Mesenchymal stem cell (in vitro differentiated cells and primary cell): Measurements from ENCODE around the gene LKAAEAR1.

Source experiments
- DNase-seq: peaks from one replicate; pipeline ENCODE4 v3.0.0-alpha.2; 2013
- H2AFZ ChIP-seq: one replicate; pipeline ENCODE4 v1.6.1; 2013; ENCODE audit warnings: low read depth, mild to moderate bottlenecking, control low read depth, inconsistent platforms, low read length, moderate library complexity
- H2AK5ac ChIP-seq: 2 replicates; pipeline ENCODE4 v1.6.1; 2013; ENCODE audit warnings: low read length, moderate library complexity, mild to moderate bottlenecking, inconsistent platforms; ENCODE audit not compliant: severe bottlenecking
- H2BK120ac ChIP-seq: one replicate; pipeline ENCODE4 v1.6.1; 2013; ENCODE audit warnings: low read depth, mild to moderate bottlenecking, inconsistent platforms, low read length, moderate library complexity
- H2BK12ac ChIP-seq, 2 experiments: one replicate each; pipeline ENCODE4 v1.6.1; 2013; ENCODE audit warnings: inconsistent platforms in 2 of 2, low read length in 2 of 2, mild to moderate bottlenecking in 2 of 2, moderate library complexity in 2 of 2, control low read depth in 1 of 2
- H2BK15ac ChIP-seq: one replicate; pipeline ENCODE4 v1.6.1; 2013; ENCODE audit warnings: mild to moderate bottlenecking, low read depth, inconsistent platforms; ENCODE audit not compliant: poor library complexity, severe bottlenecking
- H2BK5ac ChIP-seq: 2 replicates; pipeline ENCODE4 v1.6.1; 2013; ENCODE audit warnings: low read depth, mild to moderate bottlenecking, low read length, control low read depth, inconsistent platforms; ENCODE audit not compliant: poor library complexity, severe bottlenecking
- H3K14ac ChIP-seq, 2 experiments: one replicate each; pipeline ENCODE4 v1.6.1; 2013; ENCODE audit warnings: inconsistent platforms in 2 of 2, low read length in 2 of 2, control low read depth in 1 of 2, mild to moderate bottlenecking in 1 of 2, moderate library complexity in 1 of 2
- H3K18ac ChIP-seq, 2 experiments: one replicate each; pipeline ENCODE4 v1.6.1; 2013; ENCODE audit warnings: inconsistent platforms in 2 of 2, low read length in 2 of 2, control low read depth in 1 of 2, low read depth in 1 of 2, mild to moderate bottlenecking in 1 of 2
- H3K23ac ChIP-seq, 2 experiments: one replicate each; pipeline ENCODE4 v1.6.1; 2013; ENCODE audit warnings: inconsistent platforms in 2 of 2, low read length in 2 of 2, mild to moderate bottlenecking in 2 of 2, moderate library complexity in 2 of 2, control low read depth in 1 of 2
- H3K27ac ChIP-seq: 2 replicates; pipeline ENCODE4 v1.5.1; 2013; ENCODE audit warnings: mild to moderate bottlenecking, moderate library complexity, low read length, control low read depth, inconsistent platforms; ENCODE audit not compliant: poor library complexity, severe bottlenecking
- H3K27me3 ChIP-seq, 2 experiments: 2 replicates each; pipeline versions ENCODE4 v1.6.1 to v1.7.0; 2013; ENCODE audit warnings: low read length in 2 of 2, mild to moderate bottlenecking in 2 of 2, moderate library complexity in 2 of 2, control low read depth in 1 of 2, inconsistent platforms in 1 of 2; ENCODE audit not compliant: control insufficient read depth in 1 of 2, insufficient read depth in 1 of 2
- H3K36me3 ChIP-seq, 2 experiments: 2 replicates each; pipeline versions ENCODE4 v1.6.1 to v1.7.0; 2013; ENCODE audit warnings: low read length in 2 of 2, control low read depth in 1 of 2, inconsistent platforms in 1 of 2, low read depth in 1 of 2, mild to moderate bottlenecking in 1 of 2; ENCODE audit not compliant: insufficient read depth in 2 of 2, control insufficient read depth in 1 of 2
- H3K4ac ChIP-seq, 2 experiments: one replicate each; pipeline ENCODE4 v1.6.1; 2013; ENCODE audit warnings: inconsistent platforms in 2 of 2, low read length in 2 of 2, mild to moderate bottlenecking in 2 of 2, moderate library complexity in 2 of 2, control low read depth in 1 of 2, low read depth in 1 of 2
- H3K4me1 ChIP-seq: 2 replicates; pipeline ENCODE4 v1.6.1; 2013; ENCODE audit warnings: low read depth, low read length, control low read depth; ENCODE audit not compliant: control insufficient read depth, insufficient read depth
- H3K4me2 ChIP-seq: 2 replicates; pipeline ENCODE4 v1.6.1; 2013; ENCODE audit warnings: low read length, mild to moderate bottlenecking, inconsistent platforms; ENCODE audit not compliant: poor library complexity, severe bottlenecking
- H3K4me3 ChIP-seq, 2 experiments: 2 replicates each; pipeline versions ENCODE4 v1.5.1 to v1.7.0; 2013; ENCODE audit warnings: low read length in 2 of 2, mild to moderate bottlenecking in 2 of 2, control low read depth in 1 of 2, low read depth in 1 of 2; ENCODE audit not compliant: insufficient read depth in 1 of 2
- H3K79me1 ChIP-seq: replicated peaks from 2 replicates; pipeline ENCODE4 v1.6.1; 2013; ENCODE audit warnings: mild to moderate bottlenecking, control low read depth, low read length, inconsistent platforms; ENCODE audit not compliant: poor library complexity, severe bottlenecking
- H3K9ac ChIP-seq: 2 replicates; pipeline ENCODE4 v1.7.0; 2013; ENCODE audit warnings: mild to moderate bottlenecking, low read length, moderate library complexity
- H3K9me3 ChIP-seq: 2 replicates; pipeline ENCODE4 v1.7.0; 2013; ENCODE audit warnings: mild to moderate bottlenecking, low read length; ENCODE audit not compliant: control insufficient read depth
- H4K8ac ChIP-seq: one replicate; pipeline ENCODE4 v1.6.1; 2013; ENCODE audit warnings: inconsistent platforms, mild to moderate bottlenecking, low read length, moderate library complexity
- H4K91ac ChIP-seq: one replicate; pipeline ENCODE4 v1.6.1; 2013; ENCODE audit warnings: mild to moderate bottlenecking, low read length, inconsistent platforms
- WGBS: methylation state at CpG from one replicate; pipeline ENCODE4 v1.1.7; 2013; ENCODE audit warnings: mixed read lengths; 5-methylcytosine and 5-hydroxymethylcytosine counted together

The LKAAEAR1 gene

DNA sequence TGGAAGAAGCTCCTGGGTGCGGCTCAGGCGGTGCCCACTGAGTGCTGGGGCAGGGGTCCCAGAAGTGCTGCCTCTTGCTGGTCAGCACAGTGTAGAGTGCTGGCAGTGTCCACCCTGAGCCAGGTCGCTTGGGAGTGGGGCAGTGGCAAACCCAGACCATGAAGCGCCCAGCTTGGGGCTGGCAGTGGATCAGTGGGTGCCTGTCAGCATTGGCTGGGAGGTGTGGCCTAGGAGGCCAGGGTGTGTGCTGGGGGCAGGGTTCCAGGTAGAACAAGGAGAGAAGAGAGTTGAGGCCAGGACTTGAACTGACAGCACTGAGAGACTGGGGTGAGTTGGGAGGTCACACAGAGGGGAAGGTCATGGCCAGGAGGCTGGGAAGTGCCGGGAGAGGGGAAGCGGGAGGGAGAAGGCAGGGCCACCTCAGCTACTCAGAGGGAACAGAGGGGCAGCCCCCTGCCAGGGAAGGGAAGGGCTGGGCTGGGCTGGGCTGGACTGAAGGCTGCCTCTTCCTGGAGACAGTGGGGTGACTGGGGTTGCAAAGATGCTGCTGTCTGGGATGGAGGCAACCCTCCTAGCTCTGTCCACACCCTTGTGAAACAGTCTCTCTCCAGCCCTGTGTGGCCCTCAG lies 17.1 kb downstream of the LKAAEAR1 start:
- Histone ChIP-seq H2BK5ac (no peak overlapping the region), H2AFZ (no peak overlapping the region), H3K4me3 (no peak overlapping the region), H3K4me1 (peaks cover 47% of the 10 kb centered on the region), H3K27ac (no peak overlapping the region), H3K18ac (no peak overlapping the region), H3K79me1 (peaks cover 11% of the 10 kb centered on the region), H3K23ac (no peak overlapping the region), H3K14ac (no peak overlapping the region), H3K36me3 (peaks cover 2 to 43% of the 10 kb centered on the region in 2 experiments), H4K91ac (no peak overlapping the region), H4K8ac (no peak overlapping the region), H2BK12ac (no peak overlapping the region), H3K9me3 (no peaks in the 10 kb centered on the region), H2AK5ac (peak overlapping the region; percentile 10), H3K4ac (peak overlapping the region in 1 of 2 experiments; percentile 24), H2BK120ac (no peak overlapping the region), H3K9ac (no peak overlapping the region), H3K27me3 (no peaks in the 10 kb centered on the region), H3K4me2 (no peak overlapping the region), H2BK15ac (no peak overlapping the region)
- 84% methylated on average over 6 of the region's 6 CpGs for WGBS
- DNase-seq: no peak

DNA sequence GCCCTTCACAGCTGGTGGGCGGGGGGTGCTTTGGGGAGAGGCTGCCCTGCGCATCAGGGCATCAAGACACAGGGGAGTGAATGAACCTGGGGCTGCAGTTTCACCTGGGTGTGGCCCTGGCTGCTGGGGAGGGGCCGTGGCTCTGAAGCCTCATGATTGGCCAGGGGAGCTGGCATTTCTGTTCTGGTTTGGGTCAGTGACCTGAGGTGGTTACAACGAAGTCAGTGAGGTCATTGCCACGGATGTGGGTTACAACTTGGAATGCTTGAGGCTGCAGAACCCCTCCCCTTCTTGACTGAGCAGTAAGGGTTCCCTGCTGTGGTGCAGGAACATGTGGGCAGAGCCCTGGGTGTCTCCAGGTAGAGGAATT lies 18.2 kb downstream of the LKAAEAR1 start:
- Histone ChIP-seq H3K27me3 (no peaks in the 10 kb centered on the region), H3K18ac (peak overlapping the region in 1 of 2 experiments; percentile 31), H3K4me3 (no peak overlapping the region), H3K79me1 (peaks cover 11% of the 10 kb centered on the region), H4K91ac (peak overlapping the region; percentile 46), H3K4me2 (no peak overlapping the region), H2BK5ac (no peak overlapping the region), H3K23ac (no peak overlapping the region), H3K14ac (no peak overlapping the region), H3K4me1 (peaks cover 50% of the 10 kb centered on the region), H2BK12ac (peak overlapping the region in 1 of 2 experiments; percentile 57), H4K8ac (no peak overlapping the region), H3K9ac (no peak overlapping the region), H3K4ac (no peak overlapping the region), H2AK5ac (peak overlapping the region; percentile 33), H2AFZ (no peak overlapping the region), H2BK15ac (no peak overlapping the region), H3K9me3 (no peaks in the 10 kb centered on the region), H2BK120ac (no peak overlapping the region), H3K27ac (no peak overlapping the region), H3K36me3 (peaks cover 0 to 33% of the 10 kb centered on the region in 2 experiments)
- 36% methylated on average over 5 of the region's 5 CpGs for WGBS
- peak; percentile 79 for DNase-seq

DNA sequence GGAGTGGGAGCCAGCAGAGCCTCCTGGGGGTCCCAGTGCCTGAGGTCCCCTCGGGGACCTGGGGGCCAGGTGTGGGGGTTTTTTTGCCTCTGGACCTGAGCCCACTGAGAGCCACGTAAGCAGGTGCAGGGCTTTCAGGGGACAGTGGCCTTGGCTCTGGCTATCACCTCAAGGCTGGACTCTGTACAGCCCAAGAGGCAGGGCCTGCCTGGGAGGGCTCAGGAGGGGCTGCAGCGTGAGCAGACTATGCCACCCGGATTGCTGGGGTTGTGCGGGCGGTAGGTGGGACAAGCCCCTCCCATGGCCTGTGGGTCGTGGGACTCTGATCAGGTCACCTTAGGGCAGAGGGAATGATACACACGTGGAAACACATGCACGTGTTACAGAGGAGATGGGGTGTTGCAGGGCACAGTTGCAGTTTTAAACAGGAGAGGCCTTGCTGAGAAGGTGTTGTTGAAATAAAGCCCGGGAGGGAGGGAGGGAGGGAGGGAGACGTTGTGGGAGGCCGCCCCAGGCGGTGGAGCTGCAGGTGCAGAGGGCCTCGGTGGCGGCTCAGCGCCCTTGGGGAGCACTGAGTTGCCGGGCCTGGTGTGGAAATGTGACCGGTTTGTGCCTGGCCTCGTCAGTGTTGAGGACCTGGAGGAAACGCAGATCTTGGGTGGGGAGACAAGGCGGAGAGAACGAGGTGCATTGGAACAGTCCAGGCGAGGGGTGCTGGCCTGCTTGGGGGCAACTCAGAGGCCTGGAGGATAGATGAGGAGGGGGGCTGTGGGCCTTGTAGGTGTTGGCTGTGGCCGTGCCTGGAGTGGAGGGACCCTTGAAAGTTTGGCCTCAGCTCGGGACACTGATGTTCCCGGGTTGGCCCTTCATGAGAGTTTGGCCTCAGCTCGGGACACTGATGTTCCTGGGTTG lies 18.9 kb downstream of the LKAAEAR1 start:
- DNase-seq: no peak
- H3K27me3 ChIP-seq: peaks cover 0 to 2% of the 10 kb centered on the region in 2 experiments
- H2BK5ac ChIP-seq: no peak overlapping the region
- H3K9me3 ChIP-seq: no peaks in the 10 kb centered on the region
- H2AK5ac ChIP-seq: peak overlapping the region; percentile 60
- no peak overlapping the region for H3K14ac ChIP-seq
- WGBS: 81% methylated on average over 27 of the region's 27 CpGs
- H3K36me3 ChIP-seq: peaks cover 0 to 27% of the 10 kb centered on the region in 2 experiments
- no peak overlapping the region for H2BK120ac ChIP-seq
- no peak overlapping the region for H3K27ac ChIP-seq
- H2BK15ac ChIP-seq: no peak overlapping the region
- no peak overlapping the region for H3K4ac ChIP-seq
- peak overlapping the region; percentile 47 for H4K91ac ChIP-seq
- no peak overlapping the region for H2AFZ ChIP-seq
- H2BK12ac ChIP-seq: peak overlapping the region in 1 of 2 experiments; percentile 57
- no peak overlapping the region for H3K4me3 ChIP-seq
- H3K79me1 ChIP-seq: peaks cover 11% of the 10 kb centered on the region
- no peak overlapping the region for H3K4me2 ChIP-seq
- peak overlapping the region in 1 of 2 experiments; percentile 31 for H3K18ac ChIP-seq
- no peak overlapping the region for H3K9ac ChIP-seq
- no peak overlapping the region for H3K23ac ChIP-seq
- H4K8ac ChIP-seq: peak overlapping the region; percentile 28
- H3K4me1 ChIP-seq: peaks cover 50% of the 10 kb centered on the region

DNA sequence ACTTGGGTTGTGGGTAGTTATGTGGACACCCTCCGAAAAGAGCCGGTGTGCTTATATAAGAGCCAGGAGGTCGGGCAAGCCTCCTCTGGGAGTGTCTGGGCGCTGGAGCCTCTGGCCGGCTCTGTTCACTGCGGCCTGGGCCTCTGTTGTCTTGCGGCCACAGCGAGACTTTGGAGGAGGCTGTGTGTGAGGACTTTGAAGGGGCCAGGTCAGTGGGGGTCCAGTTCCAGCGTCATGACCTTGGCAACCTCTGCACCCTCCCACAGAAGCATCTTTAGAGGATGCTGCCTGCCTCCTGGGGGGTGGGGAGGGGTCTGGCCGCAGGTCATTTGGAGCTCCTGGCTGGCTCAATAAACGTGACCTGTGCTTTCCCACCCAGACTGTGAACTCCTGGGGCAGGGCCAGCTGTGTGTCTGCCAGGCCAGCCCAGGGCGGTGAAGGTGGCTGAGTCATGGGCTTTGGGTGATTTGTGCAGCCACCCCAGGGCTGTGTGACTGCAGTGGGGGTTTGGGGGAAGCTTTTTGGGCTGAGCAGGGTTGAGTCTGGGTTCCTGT lies 20.0 kb downstream of the LKAAEAR1 start:
- Histone ChIP-seq H3K9me3 (no peaks in the 10 kb centered on the region), H3K27ac (peak overlapping the region; percentile 8), H2BK12ac (peak overlapping the region in 1 of 2 experiments; percentile 55), H3K4me2 (peak overlapping the region; percentile 92), H4K91ac (peak overlapping the region; percentile 52), H2BK120ac (no peak overlapping the region), H3K9ac (peak overlapping the region; percentile 91), H2BK15ac (peak overlapping the region; percentile 71), H3K4ac (peak overlapping the region in 1 of 2 experiments; percentile 98), H3K79me1 (peaks cover 11% of the 10 kb centered on the region), H3K27me3 (peaks cover 0 to 7% of the 10 kb centered on the region in 2 experiments), H3K14ac (no peak overlapping the region), H3K18ac (peak overlapping the region in 1 of 2 experiments; percentile 6), H2BK5ac (no peak overlapping the region), H2AFZ (no peak overlapping the region), H4K8ac (peak overlapping the region; percentile 67), H2AK5ac (peak overlapping the region; percentile 62), H3K36me3 (peaks cover 0 to 19% of the 10 kb centered on the region in 2 experiments), H3K4me1 (peaks cover 43% of the 10 kb centered on the region), H3K23ac (peak overlapping the region in 1 of 2 experiments; percentile 43), H3K4me3 (peak overlapping the region; percentile 20 to 91)
- DNase-seq: peak; percentile 40
- WGBS: 61% methylated on average over 11 of the region's 12 CpGs
